Peyer's patch (tissue), 4 donors: ENCODE measurements around the gene ERVH48-1. TPM values are rescaled to one million over a fixed set of nuclear protein-coding genes. Genes with fewer than 3 reads are reported as not detected.

Experiments used
- DNase-seq, 3 donors: peaks; one replicate each; pipeline ENCODE4 v3.0.0-alpha.2; 2017 to 2019
- H3K27ac ChIP-seq, 4 donors: fragments of 200-600 bp; sonication (generic); one replicate each; pipeline ENCODE4 v1.5.1; 2016 to 2019
- H3K27me3 ChIP-seq, 2 donors: fragments of 200-600 bp; sonication (generic); one replicate each; pipeline ENCODE4 v1.5.1; 2019
- H3K36me3 ChIP-seq, 3 donors: fragments of 200-600 bp; sonication (generic); one replicate each; pipeline ENCODE4 v1.5.1; 2016 to 2019
- H3K4me1 ChIP-seq, 4 donors: fragments of 200-600 bp; sonication (generic); one replicate each; pipeline ENCODE4 v1.5.1; 2016 to 2019
- H3K4me3 ChIP-seq, 4 donors: fragments of 200-600 bp; sonication (generic); 1 replicate in 3 of 4; 2 replicates in 1 of 4; pipeline ENCODE4 v1.5.1; 2016 to 2019; ENCODE audit warnings: mild to moderate bottlenecking in 1 of 4
- H3K9me3 ChIP-seq, 4 donors: fragments of 200-600 bp; sonication (generic); one replicate each; pipeline ENCODE4 v1.5.1; 2016 to 2019; ENCODE audit warnings: mild to moderate bottlenecking in 1 of 4
- CTCF ChIP-seq, 6 experiments: fragments of 450-650 bp in 4 of 6; fragments of 200-600 bp in 2 of 6; sonication (generic) in 1 of 6; IDR thresholded peaks; one replicate each; pipeline ENCODE4 v1.5.1; 2017 to 2019; ENCODE audit warnings: antibody characterized with exemption in 6 of 6, mild to moderate bottlenecking in 3 of 6, moderate library complexity in 1 of 6
- POLR2A ChIP-seq, 2 donors: fragments of 450-650 bp; IDR thresholded peaks; one replicate each; pipeline ENCODE4 v1.5.1; 2017; ENCODE audit warnings: antibody characterized with exemption in 2 of 2, mild to moderate bottlenecking in 2 of 2, moderate library complexity in 2 of 2
- small RNA-seq, 2 donors: library from RNA; depleted of rRNA; stranded (forward); fragments of <200 nt; gene quantifications; one replicate each; pipeline ENCODE3, GENCODE V24; 2016
- total RNA-seq, 4 donors: library from RNA; depleted of rRNA; stranded (reverse); fragments of >200 nt; gene quantifications; one replicate each; pipeline ENCODE4 v1.1.0, GENCODE V29; 2016

The ERVH48-1 gene
- total RNA-seq, 4 donors from 2014 or later = not detected

GRCh38 chr21:42873096-42873495 lies 52.3 kb downstream of the ERVH48-1 start:
- Histone ChIP-seq H3K9me3 (no peaks in the 10 kb centered on the region), H3K4me3 (no peak overlapping the region), H3K27me3 (no peaks in the 10 kb centered on the region), H3K36me3 (peaks cover 0 to 72% (median 0%) of the 10 kb centered on the region in 3 donors), H3K4me1 (peaks cover 0 to 3% (median under 1%) of the 10 kb centered on the region in 4 donors), H3K27ac (no peak overlapping the region)
- DNase-seq = no peak
- no peak for TF ChIP-seq POLR2A (IDR thresholded peaks at IDR 0.05)
- no peak for TF ChIP-seq CTCF (IDR thresholded peaks at IDR 0.05)

GRCh38 chr21:42868196-42868595 lies 57.2 kb downstream of the ERVH48-1 start:
- no peak overlapping the region for H3K27ac ChIP-seq
- TF ChIP-seq POLR2A (IDR thresholded peaks at IDR 0.05) (no peak), CTCF (IDR thresholded peaks at IDR 0.05) (no peak)
- no peaks in the 10 kb centered on the region for H3K9me3 ChIP-seq
- H3K36me3 ChIP-seq = peaks cover 0 to 47% (median 0%) of the 10 kb centered on the region in 3 donors
- DNase-seq = no peak
- H3K4me1 ChIP-seq = no peaks in the 10 kb centered on the region
- no peak overlapping the region for H3K4me3 ChIP-seq
- no peaks in the 10 kb centered on the region for H3K27me3 ChIP-seq

Small RNAs within 50 kb of the gene (small RNA-seq; reads per million reads assigned to genes)
- gene MIR5692B = 0 reads per million in 2 donors

Other genes starting within 250 kb of the ERVH48-1 start
- 10 to 100 TPM; 12.8 to 51.2 (median 26.3) TPM for gene WDR4, start 46.1 kb downstream of the ERVH48-1 start, total RNA-seq
- 10 to 100 TPM; 32.9 to 73.4 (median 54.9) TPM for gene NDUFV3, start 32.3 kb downstream of the ERVH48-1 start, total RNA-seq
- gene PKNOX1, start 48.9 kb upstream of the ERVH48-1 start, total RNA-seq = 10 to 100 TPM in 3 of 4 donors, 1 to 10 TPM in 1; 7.4 to 28.1 (median 14.1) TPM
- gene CBS, start 150.2 kb upstream of the ERVH48-1 start, total RNA-seq = 10 to 100 TPM; 24.8 to 59.4 (median 27.1) TPM
- 10 to 100 TPM; 28.1 to 53.6 (median 48.2) TPM for gene U2AF1, start 181.9 kb upstream of the ERVH48-1 start, total RNA-seq
- gene CRYAA, start 243.4 kb upstream of the ERVH48-1 start, total RNA-seq = not detected